Smooth muscle cell (in vitro differentiated cells): ENCODE results near the gene CFAP299. TPM values are rescaled to one million over a fixed set of nuclear protein-coding genes. Genes with fewer than 3 reads are reported as not detected.

Experiments
- DNase-seq: peaks from one replicate; lab custom pipeline; 2025; ENCODE audit not compliant: unreplicated experiment; lab: John Stamatoyannopoulos, UW
- H2AFZ ChIP-seq: fragments of 200-600 bp; sonication (generic); 2 replicates; pipeline ENCODE4 v1.6.0; 2016; ENCODE audit warnings: antibody characterized with exemption, low read depth, mild to moderate bottlenecking
- H3F3A ChIP-seq: fragments of 200-600 bp; sonication (generic); 2 replicates; pipeline ENCODE4 v1.6.0; 2017; ENCODE audit warnings: antibody characterized with exemption, low read depth
- H3K27ac ChIP-seq: fragments of 200-600 bp; sonication (generic); 2 replicates; pipeline ENCODE4 v1.5.1; 2016; ENCODE audit warnings: low read depth, mild to moderate bottlenecking
- H3K27me3 ChIP-seq: fragments of 200-600 bp; sonication (generic); 2 replicates; pipeline ENCODE4 v1.6.1; 2016; ENCODE audit warnings: low read depth, mild to moderate bottlenecking
- H3K36me3 ChIP-seq: fragments of 200-600 bp; sonication (generic); 2 replicates; pipeline ENCODE4 v1.5.1; 2016; ENCODE audit warnings: low read depth
- H3K4me1 ChIP-seq: fragments of 200-600 bp; sonication (generic); 2 replicates; pipeline ENCODE4 v1.5.1; 2016; ENCODE audit warnings: low read depth
- H3K4me2 ChIP-seq: fragments of 200-600 bp; sonication (generic); 2 replicates; pipeline ENCODE4 v1.6.0; 2016; ENCODE audit warnings: mild to moderate bottlenecking
- H3K4me3 ChIP-seq: fragments of 200-600 bp; sonication (generic); 2 replicates; pipeline ENCODE4 v1.5.1; 2016; ENCODE audit warnings: mild to moderate bottlenecking
- H3K79me2 ChIP-seq: fragments of 200-600 bp; sonication (generic); 2 replicates; pipeline ENCODE4 v1.6.0; 2016; ENCODE audit warnings: low read depth, mild to moderate bottlenecking
- H3K9ac ChIP-seq: fragments of 200-600 bp; sonication (generic); 2 replicates; pipeline ENCODE4 v1.6.0; 2016; ENCODE audit warnings: low read depth
- H3K9me3 ChIP-seq: fragments of 200-600 bp; sonication (generic); replicated peaks from 2 replicates; pipeline ENCODE4 v1.5.1; 2016; ENCODE audit warnings: low read depth
- H4K20me1 ChIP-seq: fragments of 200-600 bp; sonication (generic); 2 replicates; pipeline ENCODE4 v1.6.0; 2016; ENCODE audit warnings: low read depth
- WGBS: methylation state at CpG from one replicate; pipeline ENCODE4 v1.1.7; 2016; ENCODE audit warnings: low lambda C conversion rate; 5-methylcytosine and 5-hydroxymethylcytosine counted together
- polyA plus RNA-seq: library from polyadenylated mRNA; unstranded; fragments of >200 nt; fragmentation: Nextera tagmentation; extraction: Ambion mirVana; gene quantifications from 2 replicates; pipeline ENCODE4 v1.2.1, GENCODE V29; 2016
- total RNA-seq: library from RNA; depleted of rRNA; stranded (reverse); fragments of >200 nt; gene quantifications from 2 replicates; pipeline ENCODE4 v1.2.3, GENCODE V29; 2014
- TF ChIP-seq, protein P1 (sequence below): fragments of 200-600 bp; sonication (generic); IDR thresholded peaks from 2 replicates; pipeline ENCODE4 v1.5.1; 2017; ENCODE audit warnings: borderline replicate concordance, mild to moderate bottlenecking, antibody characterized with exemption; ENCODE audit not compliant: insufficient read depth, poor library complexity, severe bottlenecking

The CFAP299 gene
- total and polyA plus RNA-seq, 2 experiments from 2014 or later: not detected

DNA sequence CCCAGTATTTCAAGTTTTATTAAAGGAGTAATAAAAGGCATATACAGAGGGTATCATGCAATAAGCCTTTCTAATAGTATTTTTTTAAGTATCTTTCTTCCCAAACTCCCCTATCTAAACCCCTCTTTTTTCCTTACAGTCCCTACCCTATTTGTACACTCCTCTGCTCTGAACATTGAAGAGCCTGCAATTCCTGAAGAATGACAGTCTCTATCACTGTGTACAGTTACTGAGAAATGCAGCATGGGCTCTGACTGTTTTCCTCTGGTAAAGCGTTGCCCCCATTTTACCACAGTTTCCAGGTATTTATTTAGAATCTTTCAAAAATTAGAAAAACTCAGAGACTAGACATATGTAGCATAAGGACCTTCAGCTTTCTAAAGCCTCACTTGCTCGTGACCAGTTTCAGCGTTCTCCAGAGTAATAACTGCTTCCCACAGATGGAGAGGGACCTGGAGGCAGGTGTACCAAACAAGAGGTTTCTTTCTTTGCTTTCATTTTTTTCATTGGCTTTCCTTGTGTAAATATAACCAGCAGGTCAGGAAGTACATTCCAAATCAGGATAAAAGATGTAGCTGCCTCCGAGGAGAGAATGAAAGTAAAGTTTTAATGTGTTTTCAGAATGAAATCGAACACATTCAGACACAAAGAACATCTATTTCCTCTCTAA lies 230.8 kb downstream of the CFAP299 start:
- WGBS: 84% methylated on average over 5 of the region's 5 CpGs
- H3K4me2 ChIP-seq: no peak overlapping the region

GRCh38 chr4:80568891-80569290 lies 233.4 kb downstream of the CFAP299 start:
- WGBS: 78% methylated on average over 1 of the region's 1 CpG
- Histone ChIP-seq H3K27me3 (no peaks in the 10 kb centered on the region), H3K4me2 (no peak overlapping the region), H3K36me3 (no peaks in the 10 kb centered on the region), H3K27ac (no peak overlapping the region), H3K9me3 (no peaks in the 10 kb centered on the region), H3F3A (no peaks in the 10 kb centered on the region), H3K9ac (no peak overlapping the region), H2AFZ (no peak overlapping the region), H3K4me1 (no peaks in the 10 kb centered on the region), H3K79me2 (no peaks in the 10 kb centered on the region), H3K4me3 (no peak overlapping the region), H4K20me1 (no peaks in the 10 kb centered on the region)
- DNase-seq: no peak
- TF ChIP-seq, protein P1, sequence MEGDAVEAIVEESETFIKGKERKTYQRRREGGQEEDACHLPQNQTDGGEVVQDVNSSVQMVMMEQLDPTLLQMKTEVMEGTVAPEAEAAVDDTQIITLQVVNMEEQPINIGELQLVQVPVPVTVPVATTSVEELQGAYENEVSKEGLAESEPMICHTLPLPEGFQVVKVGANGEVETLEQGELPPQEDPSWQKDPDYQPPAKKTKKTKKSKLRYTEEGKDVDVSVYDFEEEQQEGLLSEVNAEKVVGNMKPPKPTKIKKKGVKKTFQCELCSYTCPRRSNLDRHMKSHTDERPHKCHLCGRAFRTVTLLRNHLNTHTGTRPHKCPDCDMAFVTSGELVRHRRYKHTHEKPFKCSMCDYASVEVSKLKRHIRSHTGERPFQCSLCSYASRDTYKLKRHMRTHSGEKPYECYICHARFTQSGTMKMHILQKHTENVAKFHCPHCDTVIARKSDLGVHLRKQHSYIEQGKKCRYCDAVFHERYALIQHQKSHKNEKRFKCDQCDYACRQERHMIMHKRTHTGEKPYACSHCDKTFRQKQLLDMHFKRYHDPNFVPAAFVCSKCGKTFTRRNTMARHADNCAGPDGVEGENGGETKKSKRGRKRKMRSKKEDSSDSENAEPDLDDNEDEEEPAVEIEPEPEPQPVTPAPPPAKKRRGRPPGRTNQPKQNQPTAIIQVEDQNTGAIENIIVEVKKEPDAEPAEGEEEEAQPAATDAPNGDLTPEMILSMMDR: no peak

More for the DNA sequence above, 230.8 kb downstream of the CFAP299 start:
- no peak for DNase-seq
- no peaks in the 10 kb centered on the region for H3K9me3 ChIP-seq
- H2AFZ ChIP-seq: peak overlapping the region; percentile 5
- H3F3A ChIP-seq: no peaks in the 10 kb centered on the region
- no peak overlapping the region for H3K27ac ChIP-seq
- no peak overlapping the region for H3K4me3 ChIP-seq
- H3K36me3 ChIP-seq: no peaks in the 10 kb centered on the region
- no peaks in the 10 kb centered on the region for H3K27me3 ChIP-seq
- TF ChIP-seq, protein P1: no peak
- no peaks in the 10 kb centered on the region for H3K4me1 ChIP-seq
- H4K20me1 ChIP-seq: no peaks in the 10 kb centered on the region
- no peak overlapping the region for H3K9ac ChIP-seq
- H3K79me2 ChIP-seq: no peaks in the 10 kb centered on the region

DNA sequence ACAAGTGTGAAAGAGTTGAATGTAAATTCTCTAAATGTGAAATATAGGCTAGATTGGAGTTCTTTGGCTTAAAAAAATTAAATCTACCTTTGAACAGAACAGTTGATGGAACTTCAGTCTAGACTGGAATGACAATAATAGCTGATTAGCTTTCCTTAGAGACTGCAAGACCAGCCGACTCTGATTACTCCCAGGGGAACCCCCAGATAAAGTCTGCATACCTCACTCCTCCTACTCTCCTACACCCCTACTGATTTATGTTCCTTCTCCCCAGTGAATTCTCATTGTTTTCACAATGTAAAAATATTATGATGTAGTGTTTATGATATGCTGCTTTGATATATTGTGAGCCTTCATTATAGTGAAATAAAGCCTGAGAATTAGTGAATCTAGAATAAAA lies 241.3 kb downstream of the CFAP299 start:
- Histone ChIP-seq H3K27ac (no peak overlapping the region), H2AFZ (no peak overlapping the region), H3F3A (no peaks in the 10 kb centered on the region), H3K27me3 (no peaks in the 10 kb centered on the region), H3K9me3 (no peaks in the 10 kb centered on the region), H3K4me3 (no peak overlapping the region), H3K4me1 (no peaks in the 10 kb centered on the region), H3K79me2 (no peaks in the 10 kb centered on the region), H3K4me2 (no peak overlapping the region), H3K36me3 (no peaks in the 10 kb centered on the region), H3K9ac (no peak overlapping the region), H4K20me1 (no peaks in the 10 kb centered on the region)
- TF ChIP-seq, protein P1: no peak
- WGBS: 54% methylated on average over 1 of the region's 1 CpG
- DNase-seq: no peak

DNA sequence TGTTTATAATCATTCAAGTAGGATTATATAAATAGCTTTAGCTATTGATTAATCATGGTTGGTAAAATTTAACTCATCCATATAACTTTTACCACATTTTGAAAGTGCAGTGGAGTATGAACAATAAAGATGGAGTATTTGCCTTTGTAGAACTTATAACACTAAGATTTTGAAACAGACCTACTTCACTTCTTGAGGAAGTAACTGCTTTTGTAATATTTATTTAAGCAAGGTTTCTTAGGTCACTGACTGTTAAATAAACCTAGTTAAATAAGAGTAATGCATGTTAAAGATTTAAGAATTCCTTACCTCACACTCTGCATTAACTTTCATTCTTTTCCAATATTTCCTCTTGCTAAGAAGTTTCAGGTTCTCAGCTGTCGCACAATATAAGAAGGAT lies 242.5 kb downstream of the CFAP299 start:
- H3K4me3 ChIP-seq: no peak overlapping the region
- H3K27me3 ChIP-seq: no peaks in the 10 kb centered on the region
- H3K4me1 ChIP-seq: no peaks in the 10 kb centered on the region
- H3K9ac ChIP-seq: no peak overlapping the region
- no peaks in the 10 kb centered on the region for H3F3A ChIP-seq
- no peak overlapping the region for H3K4me2 ChIP-seq
- H4K20me1 ChIP-seq: no peaks in the 10 kb centered on the region
- TF ChIP-seq, protein P1: no peak
- DNase-seq: no peak
- H3K9me3 ChIP-seq: no peaks in the 10 kb centered on the region
- no peak overlapping the region for H3K27ac ChIP-seq
- H3K79me2 ChIP-seq: no peaks in the 10 kb centered on the region
- 100% methylated on average over 1 of the region's 1 CpG for WGBS
- no peak overlapping the region for H2AFZ ChIP-seq
- no peaks in the 10 kb centered on the region for H3K36me3 ChIP-seq
